Neural progenitor cell (in vitro differentiated cells): Measurements from ENCODE around the gene LTC4S.

Experiments
- CTCF ChIP-seq: fragments of 200-600 bp; sonication (generic); IDR thresholded peaks from 2 replicates; pipeline ENCODE4 v1.5.1; 2017; ENCODE audit warnings: antibody characterized with exemption, mild to moderate bottlenecking
- EZH2 ChIP-seq: fragments of 200-600 bp; sonication (generic); IDR thresholded peaks from 2 replicates; pipeline ENCODE4 v1.6.1; 2017; ENCODE audit warnings: antibody characterized with exemption, mild to moderate bottlenecking, moderate library complexity
- EZH2phosphoT487 ChIP-seq: fragments of 200-600 bp; sonication (generic); IDR thresholded peaks from 2 replicates; pipeline ENCODE4 v1.6.1; 2017; ENCODE audit warnings: antibody characterized with exemption

- TF ChIP-seq CTCF, result no peak
- no peak for TF ChIP-seq EZH2
- no peak for TF ChIP-seq EZH2phosphoT487
Measured at GRCh38 chr5:179747811-179748210, 46.0 kb upstream of the LTC4S start.
